A549 (cell line): Measurements from ENCODE around the gene TFF2. TPM values are rescaled to one million over a fixed set of nuclear protein-coding genes. Genes with fewer than 3 reads are reported as not detected.

Experiments used
- ATAC-seq, 2 experiments: fragments of 200-7000 bp in 1 of 2; fragments of >200 bp in 1 of 2; cut with Nextera tagmentation in 1 of 2; cut with Tn5 transposase in 1 of 2; 3 replicates each; pipeline versions ENCODE4 v1.8.0 to v1.9.1; 2018 to 2020; ENCODE audit warnings: mild to moderate bottlenecking in 1 of 2, moderate library complexity in 1 of 2
- CTCF ChIA-PET: fragments of 300-600 bp; sonication (Branson Sonifier 250); formaldehyde crosslinking; extraction: SDS; loops from one replicate; lab custom pipeline; 2021; ENCODE audit warnings: antibody characterized with exemption, inconsistent platforms; lab: Yijun Ruan, JAX
- POLR2A ChIA-PET: fragments of 350-600 bp; formaldehyde crosslinking; extraction: SDS; loops from one replicate; lab custom pipeline; 2021; ENCODE audit warnings: antibody characterized with exemption, inconsistent platforms; lab: Yijun Ruan, JAX
- DNase-seq, 2 experiments: peaks; one replicate each; pipeline versions ENCODE4 v3.0.0 to v3.0.0-alpha.2; 2011 to 2016; ENCODE audit warnings: low read depth in 1 of 2, low spot score in 1 of 2
- FAIRE-seq: peaks from 2 replicates; lab custom pipeline; 2011; peaks lifted over from hg19 to GRCh38; lab: Jason Lieb, UNC
- H3K27ac ChIP-seq, 2 experiments: fragments of >200 bp; sonication (Bioruptor Twin); formaldehyde crosslinking; 3 replicates each; pipeline ENCODE4 v1.5.1; 2016 to 2017
- H3K4me1 ChIP-seq: fragments of >200 bp; sonication (Bioruptor Twin); formaldehyde crosslinking; 3 replicates; pipeline ENCODE4 v1.6.1; 2016
- H3K4me2 ChIP-seq: fragments of >200 bp; sonication (Bioruptor Twin); formaldehyde crosslinking; 3 replicates; pipeline ENCODE4 v1.6.1; 2016
- H3K4me3 ChIP-seq: fragments of >200 bp; sonication (Bioruptor Twin); formaldehyde crosslinking; 3 replicates; pipeline ENCODE4 v1.5.1; 2016
- H3K9me3 ChIP-seq: fragments of >200 bp; sonication (Bioruptor Twin); formaldehyde crosslinking; 3 replicates; pipeline ENCODE4 v1.6.1; 2016
- ATOH8 ChIP-seq: fragments of 250-450 bp; sonication (Bioruptor Pico); IDR thresholded peaks from 2 replicates; pipeline ENCODE4 v1.5.0; 2020; ENCODE audit warnings: low read depth, mild to moderate bottlenecking, moderate library complexity
- BCL3 ChIP-seq: fragments of >200 bp; sonication (Bioruptor Twin); formaldehyde crosslinking; IDR thresholded peaks from 3 replicates; pipeline ENCODE4 v1.6.1; 2016
- EHMT2 ChIP-seq: fragments of 200-600 bp; sonication (generic); IDR thresholded peaks from 2 replicates; pipeline ENCODE4 v1.6.1; 2016; ENCODE audit warnings: antibody characterized with exemption, low read depth, mild to moderate bottlenecking, moderate library complexity
- ELK1 ChIP-seq: fragments of 150-350 bp; IDR thresholded peaks from 2 replicates; pipeline ENCODE4 v1.6.1; 2014; ENCODE audit warnings: low read depth, mild to moderate bottlenecking, low read length
- FOSB ChIP-seq: fragments of 250-450 bp; sonication (Bioruptor Pico); IDR thresholded peaks from 2 replicates; pipeline ENCODE4 v1.5.0; 2020; ENCODE audit warnings: mild to moderate bottlenecking, moderate library complexity
- HOXB5 ChIP-seq: fragments of 250-450 bp; sonication (Bioruptor Pico); IDR thresholded peaks from 2 replicates; pipeline ENCODE4 v1.5.0; 2020; ENCODE audit warnings: mild to moderate bottlenecking, moderate library complexity
- MAX ChIP-seq: IDR thresholded peaks from 2 replicates; pipeline ENCODE4 v1.6.1; 2012
- PBX3 ChIP-seq: IDR thresholded peaks from 2 replicates; pipeline ENCODE4 v1.6.1; 2012
- RCOR1 ChIP-seq: fragments of 150-350 bp; IDR thresholded peaks from 2 replicates; pipeline ENCODE4 v1.6.1; 2014; ENCODE audit warnings: antibody characterized with exemption, low read length, low read depth
- RFX5 ChIP-seq: fragments of 450-650 bp; IDR thresholded peaks from 2 replicates; pipeline ENCODE4 v1.7.1; 2014; ENCODE audit warnings: antibody characterized with exemption, mild to moderate bottlenecking, moderate library complexity
- RNF2 ChIP-seq: fragments of 200-600 bp; sonication (generic); IDR thresholded peaks from 2 replicates; pipeline ENCODE4 v1.6.1; 2016; ENCODE audit warnings: low read depth, mild to moderate bottlenecking, antibody characterized with exemption, moderate library complexity, borderline replicate concordance
- SREBF2 ChIP-seq: fragments of 450-650 bp; IDR thresholded peaks from 2 replicates; pipeline ENCODE4 v1.6.1; 2014; ENCODE audit warnings: mild to moderate bottlenecking, moderate library complexity
- TFCP2L1 ChIP-seq: fragments of 250-450 bp; sonication (Bioruptor Pico); IDR thresholded peaks from 2 replicates; pipeline ENCODE4 v1.5.0; 2021; ENCODE audit warnings: mild to moderate bottlenecking
- ZFP36 ChIP-seq: fragments of 450-650 bp; IDR thresholded peaks from 2 replicates; pipeline ENCODE4 v1.6.1; 2014; ENCODE audit warnings: borderline replicate concordance; ENCODE audit not compliant: partially characterized antibody
- ZNF302 ChIP-seq: fragments of 250-450 bp; sonication (Bioruptor Pico); IDR thresholded peaks from 2 replicates; pipeline ENCODE4 v1.9.0; 2021; ENCODE audit warnings: inconsistent platforms, mild to moderate bottlenecking, moderate library complexity
- WGBS: methylation state at CpG from one replicate; pipeline ENCODE4 v1.1.6; 2017; ENCODE audit errors: missing lambda C conversion rate; 5-methylcytosine and 5-hydroxymethylcytosine counted together
- polyA plus RNA-seq, 4 experiments: library from polyadenylated mRNA; depleted of rRNA in 3 of 4; stranded (reverse); fragments of >200 nt; fragmentation: RNase III in 1 of 4; extraction: RNeasy Plus Mini Kit Qiagen cat#74134 plus additional on column Dnase treatment in 1 of 4; gene quantifications; 2 replicates in 3 of 4; 3 replicates in 1 of 4; pipeline ENCODE4 v1.2.3, GENCODE V29; 2011 to 2017

The TFF2 gene
- polyA plus RNA-seq, 2 of the 4 experiments (the other 2 are of a cell fraction), result not detected

- no peaks in the 10 kb centered on the region for H3K4me1 ChIP-seq
- FAIRE-seq (no peak), DNase-seq (no peak), ATAC-seq (peak in 1 of 2 experiments; percentile 50; a peak in 3 of 6 replicates)
- POLR2A ChIA-PET, result no interaction called here
- no peak for TF ChIP-seq FOSB (CRISPR knock-in tag)
- no peak for TF ChIP-seq TFCP2L1 (CRISPR knock-in tag)
- no peak for TF ChIP-seq RFX5
- TF ChIP-seq MAX, result no peak
- TF ChIP-seq BCL3, result no peak
- H3K4me3 ChIP-seq, result no peak overlapping the region
- peak overlapping the region; percentile 33; the same call in 1 of the 3 replicates for H3K4me2 ChIP-seq
- 30% methylated on average over 19 of the region's 23 CpGs for WGBS
- H3K9me3 ChIP-seq, result no peaks in the 10 kb centered on the region
- CTCF ChIA-PET, result interaction anchor here (0.6 to 3.0 kb wide), 25 partner anchors 9 to 1077 kb away, joined by 3 to 15 read pairs (median 4); partner anchors contain the start of gene UBASH3A
- H3K27ac ChIP-seq, result no peak overlapping the region
These were observed 41.7 kb downstream of the TFF2 start for GRCh38 chr21:42308914-42309752.

- TF ChIP-seq SREBF2 (no peak), ATOH8 (CRISPR knock-in tag) (no peak), HOXB5 (CRISPR knock-in tag) (no peak), ZNF302 (CRISPR knock-in tag) (no peak), TFCP2L1 (CRISPR knock-in tag) (no peak), EHMT2 (no peak), RNF2 (no peak), ZFP36 (no peak), ELK1 (no peak), RCOR1 (no peak), MAX (no peak), PBX3 (no peak)
- FAIRE-seq, result no peak
- no peak for ATAC-seq
- CTCF ChIA-PET, result interaction anchor here (0.6 to 3.0 kb wide), 13 partner anchors 11 to 1076 kb away, joined by 3 to 11 read pairs (median 4); partner anchors contain the start of gene UBASH3A
- 58% methylated on average over 13 of the region's 17 CpGs for WGBS
- no peak overlapping the region for H3K4me3 ChIP-seq
- H3K9me3 ChIP-seq, result no peaks in the 10 kb centered on the region
- no peaks in the 10 kb centered on the region for H3K4me1 ChIP-seq
- POLR2A ChIA-PET, result no interaction called here
- no peak overlapping the region for H3K4me2 ChIP-seq
- no peak for DNase-seq
- no peak overlapping the region for H3K27ac ChIP-seq
These were observed 42.5 kb downstream of the TFF2 start for GRCh38 chr21:42308161-42308913.
